ENCODE measurements around the gene KLF12.

Gene KLF12

DNA sequence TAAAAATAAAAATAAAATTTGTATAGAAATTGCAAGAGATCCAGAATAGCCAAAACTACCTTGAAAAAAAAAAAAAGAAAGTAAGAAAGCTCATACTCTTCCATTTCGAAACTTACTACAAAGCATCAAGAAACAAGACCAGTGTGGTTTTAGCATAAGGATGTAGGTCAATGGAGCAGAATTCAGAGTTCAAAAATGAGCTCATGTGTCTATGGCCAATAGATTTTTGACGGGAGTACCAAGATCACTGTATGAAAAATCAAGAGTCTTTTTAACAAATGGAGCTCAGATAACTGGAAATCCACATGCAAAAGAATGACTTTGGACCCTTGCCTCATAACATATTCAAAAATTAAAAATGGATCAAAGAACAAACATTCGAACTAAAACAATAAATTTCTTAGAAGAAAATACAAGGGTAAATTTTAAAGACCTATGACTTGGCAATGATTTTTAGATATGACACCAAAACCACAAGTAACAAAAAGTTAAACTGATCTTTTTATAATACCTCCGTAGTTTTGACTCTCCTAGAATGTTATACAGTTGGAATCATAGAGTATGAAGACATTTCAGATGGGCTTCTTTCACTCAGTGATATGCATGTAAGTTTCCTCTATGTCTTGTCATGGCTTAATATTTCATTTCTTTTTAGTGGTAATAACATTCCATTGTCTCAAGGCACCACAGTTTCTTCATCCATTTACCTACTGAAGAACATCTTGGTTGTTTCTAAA, 43.2 kb downstream of the KLF12 start:
- DNase-seq (ENCODE audit: extremely low spot score) = no peak
- POLR2A ChIA-PET = no interaction called here
- CTCF ChIA-PET = interaction anchor here (0.8 to 1.2 kb wide), 3 partner anchors 9 to 14 kb away, joined by 3 read pairs; no protein-coding TSS in a partner anchor
- TF ChIP-seq, protein P1, sequence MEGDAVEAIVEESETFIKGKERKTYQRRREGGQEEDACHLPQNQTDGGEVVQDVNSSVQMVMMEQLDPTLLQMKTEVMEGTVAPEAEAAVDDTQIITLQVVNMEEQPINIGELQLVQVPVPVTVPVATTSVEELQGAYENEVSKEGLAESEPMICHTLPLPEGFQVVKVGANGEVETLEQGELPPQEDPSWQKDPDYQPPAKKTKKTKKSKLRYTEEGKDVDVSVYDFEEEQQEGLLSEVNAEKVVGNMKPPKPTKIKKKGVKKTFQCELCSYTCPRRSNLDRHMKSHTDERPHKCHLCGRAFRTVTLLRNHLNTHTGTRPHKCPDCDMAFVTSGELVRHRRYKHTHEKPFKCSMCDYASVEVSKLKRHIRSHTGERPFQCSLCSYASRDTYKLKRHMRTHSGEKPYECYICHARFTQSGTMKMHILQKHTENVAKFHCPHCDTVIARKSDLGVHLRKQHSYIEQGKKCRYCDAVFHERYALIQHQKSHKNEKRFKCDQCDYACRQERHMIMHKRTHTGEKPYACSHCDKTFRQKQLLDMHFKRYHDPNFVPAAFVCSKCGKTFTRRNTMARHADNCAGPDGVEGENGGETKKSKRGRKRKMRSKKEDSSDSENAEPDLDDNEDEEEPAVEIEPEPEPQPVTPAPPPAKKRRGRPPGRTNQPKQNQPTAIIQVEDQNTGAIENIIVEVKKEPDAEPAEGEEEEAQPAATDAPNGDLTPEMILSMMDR (IDR thresholded peaks at IDR 0.05; ENCODE audit: control extremely low read depth, extremely low read depth, low read depth, missing control alignments) = no peak

DNA sequence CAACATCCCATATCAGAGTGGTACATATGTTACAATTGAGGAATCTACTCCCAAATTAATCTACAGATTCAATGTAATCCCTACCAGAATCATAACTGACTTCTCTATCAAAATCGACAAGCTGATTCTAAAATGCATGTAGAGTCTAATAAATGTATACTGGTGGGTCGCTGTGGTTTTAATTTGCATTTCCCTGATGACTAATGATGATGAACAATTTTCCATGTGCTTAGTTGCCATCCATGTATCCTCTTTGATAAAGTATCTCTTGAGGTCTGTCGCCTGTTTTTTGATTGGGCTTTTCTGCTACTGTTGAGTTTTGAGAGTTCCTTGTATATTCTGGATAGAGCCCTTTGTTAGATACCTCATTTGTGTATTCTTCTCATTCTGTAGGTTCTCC, 43.8 kb downstream of the KLF12 start:
- no peak for DNase-seq (ENCODE audit: extremely low spot score)
- ChIA-PET POLR2A (no interaction called here), CTCF (interaction anchor here (1.2 kb wide), 2 partner anchors 8 to 14 kb away, joined by 3 read pairs; no protein-coding TSS in a partner anchor)
- TF ChIP-seq, protein P1 (IDR thresholded peaks at IDR 0.05; ENCODE audit: control extremely low read depth, extremely low read depth, low read depth, missing control alignments) = no peak

DNA sequence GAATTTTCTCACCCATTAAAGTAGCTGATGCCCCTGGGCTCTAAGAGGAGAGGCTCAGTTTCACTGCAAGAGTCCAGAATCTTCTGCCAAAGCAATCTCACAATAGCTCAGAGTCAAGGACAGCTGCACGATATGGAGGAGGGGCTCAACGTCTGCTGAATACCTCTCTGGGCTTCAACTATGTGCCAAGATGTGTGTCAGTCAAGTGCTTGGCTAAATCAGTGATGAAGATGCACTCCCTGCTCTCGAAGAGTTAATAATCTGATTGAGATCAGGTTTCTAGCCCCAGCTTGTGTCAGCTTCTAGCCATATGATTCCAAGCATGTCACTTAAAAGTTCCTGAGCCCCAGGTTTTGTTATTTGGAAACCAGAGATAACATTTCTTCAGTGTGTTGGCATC, 46.8 kb downstream of the KLF12 start:
- POLR2A ChIA-PET = no interaction called here
- TF ChIP-seq, protein P1 (IDR thresholded peaks at IDR 0.05; ENCODE audit: control extremely low read depth, extremely low read depth, low read depth, missing control alignments) = no peak
- DNase-seq (ENCODE audit: extremely low spot score) = no peak
- CTCF ChIA-PET = interaction anchor here (0.7 to 1.7 kb wide), 6 partner anchors 10 to 975 kb away, joined by 3 to 7 read pairs (median 4); no protein-coding TSS in a partner anchor

Measured in GM10248 (cell line).